Activated T-cell treated with anti-CD3 and anti-CD28 coated beads for 1 hour (primary cell): ENCODE measurements around the gene CCDC74B.
"Not testable (repeated sequence)": the region's sequence is repeated elsewhere in the genome, so short reads cannot be mapped to it uniquely, and the experiment has no call there.

Source experiments
- DNase-seq: peaks from one replicate; pipeline ENCODE4 v3.0.0-alpha.2; 2020; ENCODE audit warnings: low read depth

Gene CCDC74B

GRCh38 chr2:130166611-130167010, 21.7 kb upstream of the CCDC74B start:
- DNase-seq = not testable (repeated sequence)

DNA sequence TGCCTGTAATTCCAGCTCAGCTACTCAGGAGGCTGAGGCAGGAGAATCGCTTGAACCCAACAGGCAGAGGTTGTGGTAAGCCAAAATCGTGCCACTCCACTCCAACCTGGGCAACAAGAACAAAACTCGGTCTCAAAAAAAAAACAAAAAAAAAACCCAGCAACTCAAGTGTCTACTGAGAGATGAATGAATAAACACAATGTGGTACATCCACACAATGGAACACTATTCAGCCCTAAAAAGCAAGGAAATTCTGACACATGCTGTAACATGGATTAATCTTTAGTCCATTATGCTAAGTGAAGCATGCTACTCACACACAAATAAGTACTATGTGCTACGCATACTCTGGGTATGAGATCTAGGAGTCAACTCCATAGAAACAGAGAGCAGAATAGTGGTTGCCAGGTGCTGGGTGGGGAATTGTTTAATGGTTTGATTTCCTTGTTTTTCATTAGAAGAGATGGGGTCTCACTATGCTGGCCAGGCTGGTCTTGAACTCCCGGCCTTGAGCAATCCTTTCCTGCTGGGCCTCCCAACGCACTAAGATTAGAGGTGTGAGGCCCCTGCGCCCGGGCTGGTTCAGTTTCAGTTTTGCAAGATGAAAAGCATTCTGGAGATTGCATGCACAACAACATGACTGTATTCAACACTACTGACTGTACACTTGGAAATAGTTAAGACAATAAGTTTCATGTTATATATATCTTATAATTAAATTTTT, 20.5 kb upstream of the CCDC74B start:
- DNase-seq = no peak

GRCh38 chr2:130162968-130163367, 18.1 kb upstream of the CCDC74B start:
- no peak for DNase-seq

DNA sequence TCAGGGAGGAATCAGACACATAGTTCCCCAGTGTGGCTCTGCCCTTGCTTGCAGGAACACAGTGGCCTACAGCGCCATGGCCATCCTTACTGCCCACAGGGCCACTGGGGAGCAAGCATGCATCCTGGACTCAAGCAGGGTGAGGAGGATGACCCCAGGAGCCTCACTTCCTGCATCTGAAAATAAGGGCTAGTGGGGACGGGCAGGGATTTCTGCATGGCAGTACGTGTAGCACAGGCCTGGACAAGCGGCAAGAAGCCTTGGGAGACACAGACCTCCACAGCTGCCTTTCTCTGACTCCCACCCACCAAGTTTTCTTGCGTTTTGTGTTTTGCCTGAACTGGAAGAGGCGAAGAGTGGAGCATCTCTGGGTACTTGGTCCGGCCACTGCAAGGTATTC, 17.6 kb upstream of the CCDC74B start:
- DNase-seq = not testable (repeated sequence)

DNA sequence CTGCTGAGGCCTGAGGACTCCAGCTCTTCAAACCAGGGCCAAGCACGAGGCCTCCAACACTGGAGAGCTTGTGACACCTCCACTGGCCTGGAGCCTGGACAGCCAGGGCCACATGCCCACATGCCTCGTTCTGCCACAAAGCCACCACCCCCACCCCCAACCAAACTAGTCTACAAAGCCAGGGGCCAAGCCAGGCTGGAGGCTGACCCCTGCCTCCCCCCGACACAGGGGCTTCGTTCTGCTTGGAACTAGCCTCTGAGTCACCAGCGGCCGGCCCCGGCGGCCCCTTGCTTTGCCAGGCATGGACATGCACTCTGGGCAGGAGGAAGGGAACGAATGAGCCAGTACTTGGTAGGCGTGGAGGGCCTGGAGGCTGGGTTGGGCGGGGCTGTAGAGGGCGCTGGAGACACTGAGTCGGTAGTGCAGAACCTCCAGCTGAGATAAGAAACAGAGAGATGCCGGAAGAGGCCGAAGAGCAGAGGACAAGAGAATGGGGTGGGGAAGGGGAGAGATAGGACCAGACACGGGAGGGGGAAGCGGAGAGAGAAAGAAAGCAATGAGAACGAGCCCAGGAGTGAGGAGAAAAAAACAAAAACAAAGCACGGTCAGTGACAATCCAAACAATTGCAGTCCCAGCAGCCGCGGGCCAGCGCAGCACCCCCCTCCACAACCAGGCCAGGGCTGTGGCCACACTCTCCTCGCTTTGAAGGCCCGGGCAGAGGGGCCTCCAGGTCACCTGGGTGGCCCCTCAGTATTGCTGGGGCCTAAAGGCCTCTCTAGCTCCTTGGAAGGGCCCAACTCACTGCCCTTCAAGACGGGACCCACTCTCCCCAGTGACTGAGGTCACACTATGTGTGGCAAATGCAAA, 16.2 kb upstream of the CCDC74B start:
- not testable (repeated sequence) for DNase-seq

- DNase-seq = no peak
These were observed 15.2 kb upstream of the CCDC74B start for GRCh38 chr2:130160131-130160530.

GRCh38 chr2:130159376-130159775, 14.5 kb upstream of the CCDC74B start:
- DNase-seq = not testable (repeated sequence)

GRCh38 chr2:130158631-130159030, 13.7 kb upstream of the CCDC74B start:
- DNase-seq = no peak

DNA sequence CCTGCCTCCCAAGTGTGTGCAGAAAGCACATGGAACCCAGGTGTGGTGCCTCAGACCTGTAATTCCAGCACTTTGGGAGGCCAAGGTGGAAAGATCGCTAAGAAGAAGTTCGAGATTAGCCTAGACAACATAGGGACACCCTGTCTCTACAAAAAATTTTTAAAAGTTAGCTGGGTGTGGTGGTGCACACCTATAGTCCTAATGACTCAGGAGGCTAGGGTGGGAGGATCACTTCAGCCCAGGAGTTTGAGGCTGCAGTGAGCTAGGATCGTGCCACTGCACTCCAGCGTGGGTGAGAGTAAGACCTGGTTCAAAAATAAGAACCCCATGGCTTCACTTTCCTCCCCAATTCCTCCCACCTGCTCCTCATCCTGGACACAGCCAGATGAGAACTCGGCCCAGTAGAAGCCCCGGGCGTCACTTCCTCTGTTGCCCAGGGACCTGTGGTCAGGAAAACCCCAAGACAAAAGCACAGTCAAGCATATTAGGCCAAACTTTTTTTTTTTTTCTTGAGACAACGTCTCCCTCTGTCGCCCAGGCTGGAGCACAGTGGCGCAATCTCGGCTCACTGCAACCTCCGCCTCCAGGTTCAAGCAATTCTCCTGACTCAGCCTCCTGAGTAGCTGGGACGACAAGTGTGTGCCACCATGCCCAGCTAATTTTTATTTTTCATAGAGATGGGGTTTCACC, 13.1 kb upstream of the CCDC74B start:
- DNase-seq = not testable (repeated sequence)

DNA sequence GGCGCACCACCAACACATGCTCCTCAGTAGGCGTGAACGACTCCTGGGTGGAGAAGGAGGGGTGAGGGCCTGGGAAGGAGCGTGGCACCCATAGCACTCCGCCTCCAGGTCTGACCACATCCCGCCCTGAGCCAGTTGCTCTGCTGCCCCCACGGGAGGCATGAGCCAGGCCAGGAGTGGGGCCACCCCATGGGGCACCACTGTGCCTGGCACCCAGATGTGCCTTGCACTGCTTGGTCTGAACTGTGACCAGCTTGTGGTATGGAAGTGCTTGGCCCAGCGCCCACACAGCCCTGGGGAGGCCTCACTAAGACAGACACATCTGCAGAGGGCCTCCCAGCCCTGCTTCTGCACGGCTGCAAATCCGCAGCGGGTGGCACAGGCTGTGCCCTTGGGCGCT, 12.4 kb upstream of the CCDC74B start:
- not testable (repeated sequence) for DNase-seq

DNA sequence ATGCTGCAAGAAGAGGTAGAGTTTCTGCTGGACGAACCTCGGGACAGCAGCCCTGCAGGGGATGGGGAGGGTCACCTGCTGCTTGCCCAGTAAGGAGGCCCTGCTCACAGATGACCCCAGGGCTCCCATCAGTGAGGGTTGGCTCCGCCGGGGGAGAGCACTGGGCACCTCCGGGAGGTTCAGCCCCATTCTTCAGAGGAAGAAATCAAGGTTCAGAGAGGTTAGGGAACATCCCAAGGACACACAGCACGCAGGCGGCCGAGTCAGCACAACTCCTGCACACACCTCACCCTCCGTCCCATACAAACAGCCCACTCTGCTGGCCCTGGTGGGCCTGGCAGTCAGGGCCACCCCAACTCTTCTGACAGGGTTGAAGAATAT, 11.7 kb upstream of the CCDC74B start:
- no peak for DNase-seq

DNA sequence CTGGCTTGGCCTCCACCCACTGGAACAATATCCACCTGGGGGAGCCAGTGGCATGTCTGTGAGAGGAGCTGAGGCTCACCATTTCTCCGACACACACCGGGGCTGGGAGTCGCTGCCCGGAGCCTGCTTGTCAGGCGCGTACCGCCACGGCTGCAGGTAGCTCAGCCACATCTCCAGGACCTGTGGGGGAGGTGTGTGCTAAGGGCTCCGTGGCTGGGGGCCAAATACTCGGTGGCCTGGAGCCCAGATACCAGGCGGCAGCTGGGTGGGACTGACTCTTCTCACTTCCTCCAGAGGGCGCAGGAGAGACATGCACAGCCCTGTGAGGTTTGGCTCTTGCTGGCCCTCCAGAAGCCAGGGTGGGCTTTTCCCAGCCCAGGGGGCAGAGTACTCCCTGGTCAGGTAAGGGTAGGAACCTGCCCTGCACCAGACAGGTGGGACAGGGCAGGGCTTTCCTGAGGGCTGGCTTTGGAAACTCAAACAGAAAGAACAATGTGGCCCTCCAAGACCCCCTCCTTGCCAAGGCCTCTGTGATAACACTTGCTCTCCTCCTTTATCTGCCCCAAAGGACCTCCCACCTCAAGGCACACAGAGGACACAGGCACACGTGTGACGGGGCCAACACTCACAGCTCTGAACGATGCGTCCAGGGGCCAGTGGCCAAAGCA, 11.2 kb upstream of the CCDC74B start:
- DNase-seq = not testable (repeated sequence)

DNA sequence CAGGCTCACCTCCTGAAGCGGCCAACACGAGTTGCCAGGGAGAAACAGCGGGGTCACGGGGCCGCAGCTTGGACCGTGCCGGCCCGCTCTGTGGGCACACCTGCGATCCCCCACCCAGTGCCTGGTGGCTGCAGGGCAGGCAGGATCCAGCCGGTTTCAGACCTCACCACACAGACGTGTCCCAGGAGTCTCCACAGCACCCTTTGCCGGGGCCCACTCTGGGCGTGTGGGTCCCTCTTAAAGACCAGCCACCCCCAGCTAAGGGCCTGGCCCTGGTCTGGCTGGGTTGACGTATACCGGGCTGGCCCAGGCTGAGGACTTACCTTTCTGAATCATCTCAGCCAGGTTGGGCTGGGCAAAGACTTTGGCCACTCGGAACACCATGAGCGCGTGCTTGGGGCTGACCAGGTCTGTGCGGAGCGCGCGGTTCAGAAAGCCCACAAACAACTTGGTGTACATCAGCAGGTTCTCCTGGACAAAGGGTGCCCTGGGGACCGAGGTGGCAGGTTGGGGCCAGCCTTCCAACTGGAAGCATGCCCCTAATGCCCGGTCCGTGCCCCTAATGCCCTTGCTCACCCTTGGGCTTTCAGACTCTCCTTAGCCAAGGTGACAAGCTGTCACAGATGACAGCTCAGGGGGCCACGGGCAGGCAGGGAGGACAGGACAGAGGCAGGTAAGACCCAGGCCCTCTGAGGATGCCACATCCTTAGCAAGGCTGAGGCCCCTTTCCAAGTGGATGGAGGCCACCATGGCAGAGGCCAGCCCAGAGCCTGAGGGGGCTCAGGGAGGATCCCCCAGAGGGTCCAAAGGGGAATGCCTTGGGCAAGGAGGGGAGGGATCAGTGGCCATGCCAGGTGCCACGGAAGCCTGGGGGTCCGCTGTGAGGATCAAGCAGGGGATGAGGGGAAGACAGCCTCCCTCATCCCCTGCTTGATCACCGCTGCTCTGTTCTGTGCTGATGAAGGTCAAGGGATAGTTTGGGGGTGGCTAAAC, 10.2 kb upstream of the CCDC74B start:
- no peak for DNase-seq

- not testable (repeated sequence) for DNase-seq
These were observed 9.5 kb upstream of the CCDC74B start for GRCh38 chr2:130154423-130154770.

DNA sequence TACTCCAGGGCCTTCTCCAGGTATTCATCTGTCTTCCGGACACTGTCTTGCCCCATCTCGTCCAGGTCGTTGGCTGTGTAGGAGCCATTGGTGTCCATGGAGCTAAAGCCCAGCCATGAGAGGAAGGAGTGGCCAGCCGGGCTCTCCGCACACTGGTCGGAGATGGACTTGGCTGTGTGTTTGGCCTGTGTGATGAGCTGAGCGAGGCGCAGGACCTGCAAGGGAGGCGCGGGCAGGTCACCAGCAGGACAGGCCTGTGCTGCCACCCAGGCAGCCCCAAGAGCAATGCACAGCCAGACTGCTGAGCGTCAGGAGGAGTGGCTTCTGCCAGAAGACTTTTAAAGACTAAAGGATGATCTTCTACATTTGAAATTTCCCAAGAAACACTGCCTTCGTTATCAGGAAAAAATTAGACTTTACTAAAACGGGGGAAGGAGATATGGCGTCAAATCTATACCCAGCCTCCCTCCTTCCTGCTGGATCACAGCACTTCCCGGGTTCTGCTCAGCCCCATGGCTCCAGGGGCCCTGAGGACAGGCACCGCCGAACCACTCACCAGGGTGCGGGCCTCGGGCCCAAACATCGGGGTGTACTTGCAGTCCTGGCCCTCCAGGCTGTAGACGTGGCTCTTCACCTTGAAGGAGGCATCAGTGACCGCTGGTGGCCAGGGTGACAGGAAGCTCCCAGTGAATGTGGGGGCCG, 9.0 kb upstream of the CCDC74B start:
- not testable (repeated sequence) for DNase-seq

DNA sequence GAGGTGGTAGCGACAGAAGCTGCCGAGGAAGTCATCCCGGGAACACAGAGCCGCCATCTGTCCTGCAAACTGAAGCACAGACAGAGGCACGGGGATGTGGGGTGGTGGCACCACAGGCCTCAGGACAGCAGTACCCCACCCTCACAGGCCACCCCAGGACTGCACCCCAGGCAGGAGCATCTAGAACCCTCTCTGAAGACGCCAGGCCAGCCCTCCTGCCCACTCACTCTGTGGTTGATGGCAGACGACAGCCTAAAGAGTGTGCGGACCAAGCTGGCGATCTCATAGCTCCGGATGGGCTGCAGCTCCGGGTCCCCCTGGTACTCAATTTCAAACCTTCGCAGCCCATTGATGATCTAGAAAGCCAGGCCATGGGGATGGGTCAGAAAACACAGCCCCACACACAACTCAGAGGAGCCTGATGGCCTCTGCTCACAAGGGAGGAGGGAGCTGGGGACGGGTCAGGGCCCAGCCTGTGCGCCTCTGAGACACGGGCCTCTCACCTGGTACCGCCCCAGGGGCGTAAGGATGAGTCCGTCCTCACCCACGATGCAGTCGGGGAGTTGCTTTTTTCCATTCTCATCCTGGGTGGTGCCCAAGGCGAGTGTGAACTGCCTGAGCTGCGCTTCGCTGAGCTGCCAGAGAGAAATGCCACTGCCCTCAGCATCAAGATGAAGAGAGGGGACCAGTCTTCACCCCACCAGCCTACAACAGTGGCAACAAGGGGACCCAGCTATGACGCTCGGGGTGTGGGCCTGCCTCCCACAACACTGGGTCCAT, 8.1 kb upstream of the CCDC74B start:
- DNase-seq = no peak

GRCh38 chr2:130152136-130152815, 7.4 kb upstream of the CCDC74B start:
- not testable (repeated sequence) for DNase-seq

- not testable (repeated sequence) for DNase-seq
These were observed 6.2 kb upstream of the CCDC74B start for GRCh38 chr2:130151145-130151512.
